IMR-90 (cell line): Measurements from ENCODE around the gene RAP2C. TPM values are rescaled to one million over a fixed set of nuclear protein-coding genes. Genes with fewer than 3 reads are reported as not detected.

Experiments
- ATAC-seq: fragments of 200-7000 bp; cut with Tn5 transposase; 2 replicates; pipeline ENCODE4 v1.9.1; 2020; ENCODE audit warnings: low read depth, mild to moderate bottlenecking, moderate library complexity
- BruUV-seq: library from RNA; stranded (reverse); fragments of 400-500 nt; replicated peaks from 2 replicates; lab custom pipeline; 2021; lab: Mats Ljungman, UMichigan
- CTCF ChIA-PET: fragments of 300-600 bp; formaldehyde crosslinking; extraction: SDS; loops from one replicate; lab custom pipeline; 2021; ENCODE audit warnings: antibody characterized with exemption; lab: Yijun Ruan, JAX
- POLR2A ChIA-PET: fragments of 300-600 bp; sonication (Branson Sonifier 250); formaldehyde crosslinking; loops from one replicate; lab custom pipeline; 2022; ENCODE audit warnings: antibody characterized with exemption; ENCODE audit not compliant: unreplicated experiment; lab: Charles Lee
- DNase-seq: peaks from one replicate; pipeline ENCODE4 v3.0.0; 2013
- H2AFZ ChIP-seq: replicated peaks from 2 replicates; pipeline ENCODE3; 2013; ENCODE audit warnings: low read length, mild to moderate bottlenecking; ENCODE audit not compliant: poor library complexity
- H2AK5ac ChIP-seq: 2 replicates; pipeline ENCODE4 v1.6.1; 2013; ENCODE audit warnings: low read depth, low read length, inconsistent platforms
- H2AK9ac ChIP-seq: replicated peaks from 2 replicates; pipeline ENCODE3; 2013; ENCODE audit warnings: mild to moderate bottlenecking, low read depth, low read length, moderate library complexity; ENCODE audit not compliant: poor library complexity
- H2BK120ac ChIP-seq: 2 replicates; pipeline ENCODE4 v1.6.1; 2013; ENCODE audit warnings: low read depth, low read length, inconsistent platforms
- H2BK15ac ChIP-seq: 3 replicates; pipeline ENCODE4 v1.6.1; 2013; ENCODE audit warnings: low read depth, low read length, inconsistent platforms
- H2BK20ac ChIP-seq: 2 replicates; pipeline ENCODE4 v1.6.1; 2013; ENCODE audit warnings: low read depth, mild to moderate bottlenecking, inconsistent platforms, low read length, moderate library complexity
- H2BK5ac ChIP-seq: 2 replicates; pipeline ENCODE4 v1.6.1; 2013; ENCODE audit warnings: mild to moderate bottlenecking, low read depth, low read length, inconsistent platforms; ENCODE audit not compliant: poor library complexity, severe bottlenecking
- H3K14ac ChIP-seq: replicated peaks from 2 replicates; pipeline ENCODE4 v1.6.1; 2013; ENCODE audit warnings: low read depth, low read length, inconsistent platforms
- H3K18ac ChIP-seq: 2 replicates; pipeline ENCODE4 v1.6.1; 2013; ENCODE audit warnings: low read depth, low read length, control low read depth
- H3K23ac ChIP-seq: 2 replicates; pipeline ENCODE4 v1.6.1; 2013; ENCODE audit warnings: low read depth, low read length, inconsistent platforms
- H3K27ac ChIP-seq: 2 replicates; pipeline ENCODE4 v1.5.1; 2013; ENCODE audit warnings: mild to moderate bottlenecking, control low read depth, low read length; ENCODE audit not compliant: insufficient read depth
- H3K27me3 ChIP-seq: 2 replicates; pipeline ENCODE4 v1.6.1; 2013; ENCODE audit warnings: low read length; ENCODE audit not compliant: control insufficient read depth, insufficient read depth
- H3K36me3 ChIP-seq: 2 replicates; pipeline ENCODE4 v1.6.1; 2013; ENCODE audit warnings: low read length, mixed read lengths; ENCODE audit not compliant: control insufficient read depth, insufficient read depth
- H3K4ac ChIP-seq: 2 replicates; pipeline ENCODE4 v1.6.1; 2013; ENCODE audit warnings: low read depth, low read length, inconsistent platforms
- H3K4me1 ChIP-seq: 2 replicates; pipeline ENCODE4 v1.6.1; 2013; ENCODE audit warnings: low read length, mixed read lengths; ENCODE audit not compliant: control insufficient read depth, insufficient read depth
- H3K4me2 ChIP-seq: 2 replicates; pipeline ENCODE4 v1.6.1; 2013; ENCODE audit warnings: low read depth, mild to moderate bottlenecking, control low read depth, low read length, moderate library complexity
- H3K4me3 ChIP-seq: 2 replicates; pipeline ENCODE4 v1.5.1; 2013; ENCODE audit warnings: low read depth, mild to moderate bottlenecking, control low read depth, low read length, moderate library complexity; ENCODE audit not compliant: insufficient read depth
- H3K56ac ChIP-seq: 2 replicates; pipeline ENCODE4 v1.6.1; 2013; ENCODE audit warnings: low read length, inconsistent platforms; ENCODE audit not compliant: insufficient read depth; ENCODE audit errors: extremely low read depth
- H3K79me1 ChIP-seq, 2 experiments: 2 replicates each; pipeline ENCODE4 v1.6.1; 2013; ENCODE audit warnings: low read length in 2 of 2, inconsistent platforms in 1 of 2, low read depth in 1 of 2
- H3K9ac ChIP-seq: 2 replicates; pipeline ENCODE4 v1.6.1; 2013; ENCODE audit warnings: low read depth, low read length, control low read depth
- H3K9me1 ChIP-seq: 2 replicates; pipeline ENCODE4 v1.6.1; 2013; ENCODE audit warnings: low read length, inconsistent platforms; ENCODE audit not compliant: insufficient read depth
- H3K9me3 ChIP-seq: 2 replicates; pipeline ENCODE4 v1.6.1; 2013; ENCODE audit warnings: low read length; ENCODE audit not compliant: control insufficient read depth, insufficient read depth
- H4K20me1 ChIP-seq: 2 replicates; pipeline ENCODE4 v1.6.1; 2013; ENCODE audit warnings: low read length, inconsistent platforms; ENCODE audit not compliant: insufficient read depth
- H4K5ac ChIP-seq: 2 replicates; pipeline ENCODE4 v1.6.1; 2013; ENCODE audit warnings: mild to moderate bottlenecking, low read depth, low read length, control low read depth
- H4K8ac ChIP-seq, 2 experiments: 2 replicates each; pipeline ENCODE4 v1.6.1; 2013; ENCODE audit warnings: low read depth in 2 of 2, low read length in 2 of 2, control low read depth in 1 of 2, inconsistent platforms in 1 of 2
- H4K91ac ChIP-seq: 2 replicates; pipeline ENCODE4 v1.6.1; 2013; ENCODE audit warnings: low read depth, low read length, inconsistent platforms; ENCODE audit not compliant: insufficient read depth
- BHLHE40 ChIP-seq: fragments of 150-350 bp; IDR thresholded peaks from 2 replicates; pipeline ENCODE4 v1.6.1; 2016; ENCODE audit warnings: mild to moderate bottlenecking, low read depth, low read length
- CEBPB ChIP-seq: IDR thresholded peaks from 2 replicates; pipeline ENCODE4 v1.6.1; 2012; ENCODE audit warnings: low read depth, low read length, improper control_type of control experiment
- MAFK ChIP-seq: IDR thresholded peaks from 2 replicates; pipeline ENCODE4 v1.6.1; 2012; ENCODE audit warnings: low read depth, low read length, improper control_type of control experiment
- NFE2L2 ChIP-seq: fragments of 150-350 bp; IDR thresholded peaks from 2 replicates; pipeline ENCODE4 v1.6.1; 2016; ENCODE audit warnings: low read depth, mild to moderate bottlenecking, low read length
- POLR2A ChIP-seq: IDR thresholded peaks from 2 replicates; pipeline ENCODE4 v1.6.1; 2012; ENCODE audit warnings: mild to moderate bottlenecking, low read depth, low read length
- RAD21 ChIP-seq: IDR thresholded peaks from 2 replicates; pipeline ENCODE4 v1.6.1; 2012; ENCODE audit warnings: low read length, improper control_type of control experiment
- RFX5 ChIP-seq: IDR thresholded peaks from 2 replicates; pipeline ENCODE4 v1.8.0; 2012; ENCODE audit warnings: low read depth, mild to moderate bottlenecking, low read length, moderate library complexity
- WGBS, 2 experiments: methylation state at CpG; one replicate each; pipeline versions ENCODE4 v1.1.5 to v1.1.7; 2013; ENCODE audit warnings: missing lambda C conversion rate in 2 of 2; ENCODE audit not compliant: insufficient read length in 1 of 2; ENCODE audit errors: extremely low coverage in 2 of 2; 5-methylcytosine and 5-hydroxymethylcytosine counted together
- dilution Hi-C: fragments of 300-500 bp; cut with HindIII; formaldehyde crosslinking; loops from one replicate; pipeline ENCODE4 v1.14.3; 2018; ENCODE audit warnings: low sequenced_read_pairs; ENCODE audit not compliant: unreplicated experiment
- in situ Hi-C: fragments of 300-500 bp; cut with MboI; formaldehyde crosslinking; loops from 3 replicates; pipeline ENCODE4 v1.14.3; 2019; ENCODE audit warnings: low sequenced_read_pairs, inconsistent platforms, mixed read lengths
- intact Hi-C: fragments of 100-400 bp; cut with micrococcal nuclease; formaldehyde crosslinking; loops from 2 replicates; pipeline ENCODE4 v1.10.0; 2022
- polyA plus RNA-seq, 3 experiments: library from polyadenylated mRNA; depleted of rRNA; stranded (reverse); fragments of >200 nt; gene quantifications; 2 replicates each; pipeline ENCODE4 v1.2.3, GENCODE V29; 2012; ENCODE audit warnings: low replicate concordance in 1 of 3
- total RNA-seq: library from RNA; depleted of rRNA; stranded (reverse); fragments of >200 nt; gene quantifications from 2 replicates; pipeline ENCODE4 v1.2.3, GENCODE V29; 2012
- TF ChIP-seq, protein P1 (sequence below): conservative IDR thresholded peaks from 2 replicates; pipeline ENCODE4 v1.5.1; 2012; ENCODE audit warnings: mild to moderate bottlenecking, low read depth, low read length, improper control_type of control experiment

The RAP2C gene
- total and polyA plus RNA-seq, 2 of the 4 experiments (the other 2 are of a cell fraction): 7.6 to 24.9 TPM

DNA sequence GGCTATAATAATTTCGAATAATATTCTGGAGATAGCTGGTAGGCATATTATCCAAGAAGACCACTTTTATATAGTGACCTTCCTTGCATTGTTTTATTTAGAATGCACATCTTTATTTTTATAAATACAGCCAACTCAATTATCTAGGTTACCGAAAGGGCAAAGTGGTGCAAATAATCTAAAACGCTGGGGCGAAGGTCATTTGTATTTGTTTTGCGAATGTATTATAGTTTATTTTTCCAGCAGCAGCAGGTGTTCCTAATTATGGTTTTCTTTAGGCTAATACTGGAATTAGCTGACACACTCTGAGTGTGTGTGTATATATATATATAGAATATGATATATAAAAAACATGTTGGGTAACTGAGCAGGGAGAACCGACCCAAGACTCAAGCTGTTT, 48.1 kb upstream of the RAP2C start:
- Histone ChIP-seq H4K20me1 (no peaks in the 10 kb centered on the region), H3K56ac (no peak overlapping the region), H3K36me3 (no peaks in the 10 kb centered on the region), H3K14ac (no peak overlapping the region), H3K4me3 (no peak overlapping the region), H3K4me2 (no peak overlapping the region), H2AK9ac (no peak overlapping the region), H3K4me1 (0 out of 2 replicates have a peak, but pooled peaks cover 2% of the 10 kb centered on the region), H3K27me3 (peaks cover 3% of the 10 kb centered on the region; the same call in 1 of the 2 replicates), H3K9me1 (no peaks in the 10 kb centered on the region), H4K8ac (no peak overlapping the region), H3K23ac (no peak overlapping the region), H3K9ac (no peak overlapping the region), H3K9me3 (no peaks in the 10 kb centered on the region), H4K5ac (no peak overlapping the region), H3K4ac (no peak overlapping the region), H3K18ac (no peak overlapping the region), H2BK5ac (no peak overlapping the region), H3K79me1 (no peaks in the 10 kb centered on the region), H2AFZ (no peak overlapping the region), H2BK15ac (no peak overlapping the region), H2AK5ac (no peak overlapping the region), H4K91ac (no peak overlapping the region), H2BK20ac (no peak overlapping the region), H3K27ac (no peak overlapping the region), H2BK120ac (no peak overlapping the region)
- intact Hi-C loops (no loop called here), in situ Hi-C loops (no loop called here), dilution Hi-C loops (no loop called here)
- POLR2A ChIA-PET: no interaction called here
- CTCF ChIA-PET: no interaction called here
- TF ChIP-seq POLR2A (no peak), NFE2L2 (no peak), BHLHE40 (no peak), RFX5 (no peak), RAD21 (no peak), CEBPB (no peak), MAFK (no peak)
- TF ChIP-seq, protein P1, sequence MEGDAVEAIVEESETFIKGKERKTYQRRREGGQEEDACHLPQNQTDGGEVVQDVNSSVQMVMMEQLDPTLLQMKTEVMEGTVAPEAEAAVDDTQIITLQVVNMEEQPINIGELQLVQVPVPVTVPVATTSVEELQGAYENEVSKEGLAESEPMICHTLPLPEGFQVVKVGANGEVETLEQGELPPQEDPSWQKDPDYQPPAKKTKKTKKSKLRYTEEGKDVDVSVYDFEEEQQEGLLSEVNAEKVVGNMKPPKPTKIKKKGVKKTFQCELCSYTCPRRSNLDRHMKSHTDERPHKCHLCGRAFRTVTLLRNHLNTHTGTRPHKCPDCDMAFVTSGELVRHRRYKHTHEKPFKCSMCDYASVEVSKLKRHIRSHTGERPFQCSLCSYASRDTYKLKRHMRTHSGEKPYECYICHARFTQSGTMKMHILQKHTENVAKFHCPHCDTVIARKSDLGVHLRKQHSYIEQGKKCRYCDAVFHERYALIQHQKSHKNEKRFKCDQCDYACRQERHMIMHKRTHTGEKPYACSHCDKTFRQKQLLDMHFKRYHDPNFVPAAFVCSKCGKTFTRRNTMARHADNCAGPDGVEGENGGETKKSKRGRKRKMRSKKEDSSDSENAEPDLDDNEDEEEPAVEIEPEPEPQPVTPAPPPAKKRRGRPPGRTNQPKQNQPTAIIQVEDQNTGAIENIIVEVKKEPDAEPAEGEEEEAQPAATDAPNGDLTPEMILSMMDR: no peak
- WGBS, 2 experiments: no CpG with 5 or more reads among the region's 6 CpGs
- BruUV-seq: no TSS peak
- ATAC-seq: no peak
- DNase-seq: no peak
